H1 (cell line): ENCODE results near the gene CD300LB. TPM values are rescaled to one million over a fixed set of nuclear protein-coding genes. Genes with fewer than 3 reads are reported as not detected.

Source experiments
- CBX5 ChIP-seq: fragments of 300-800, 300-1000 bp; sonication (generic); IDR thresholded peaks from 2 replicates; pipeline ENCODE4 v1.7.1; 2016; ENCODE audit warnings: antibody characterized with exemption, low read length, low read depth
- CHD1 ChIP-seq: IDR thresholded peaks from 2 replicates; pipeline ENCODE4 v1.6.1; 2012; ENCODE audit warnings: low read depth, low read length, improper control_type of control experiment
- CREB1 ChIP-seq: IDR thresholded peaks from 2 replicates; pipeline ENCODE4 v1.6.1; 2012; ENCODE audit warnings: inconsistent platforms
- EZH2 ChIP-seq: fragments of 200-600 bp; sonication (generic); IDR thresholded peaks from 2 replicates; pipeline ENCODE4 v1.7.1; 2012; ENCODE audit warnings: low read depth, mild to moderate bottlenecking, moderate library complexity, low read length, inconsistent platforms; ENCODE audit not compliant: severe bottlenecking
- polyA plus RNA-seq, 7 experiments: library from polyadenylated mRNA; depleted of rRNA in 3 of 7; stranded (reverse) in 5 of 7; unstranded in 2 of 7; fragments of >200 nt in 5 of 7; fragments of 200-250 nt in 2 of 7; gene quantifications; 1 replicate in 5 of 7; 2 replicates in 1 of 7; 4 replicates in 1 of 7; pipeline versions ENCODE4 v1.2.1 to v1.2.3, GENCODE V29; 2011 to 2013; ENCODE audit warnings: missing spikeins in 2 of 7, mixed read lengths in 2 of 7
- total RNA-seq: library from RNA; stranded (reverse); fragmentation: NEBNext Ultra II Directional; extraction: Animal tissue kit (Norgen Biotek cat#: 25700); gene quantifications from 2 replicates; pipeline ENCODE4 v1.2.1, GENCODE V29; 2021

The CD300LB gene
- total and polyA plus RNA-seq, 2 of the 8 experiments (the other 6 are each of a cell fraction or from before 2014, with no cell fraction given): not detected

GRCh38 chr17:74571621-74572270, 40.5 kb upstream of the CD300LB start (continued):
- TF ChIP-seq CHD1: no peak
- no peak for TF ChIP-seq CBX5
- no peak for TF ChIP-seq EZH2
- no peak for TF ChIP-seq CREB1
